ENCODE data around the gene ADORA3. TPM values are rescaled to one million over a fixed set of nuclear protein-coding genes. Genes with fewer than 3 reads are reported as not detected.
"Not testable (repeated sequence)": the region's sequence is repeated elsewhere in the genome, so short reads cannot be mapped to it uniquely, and the experiment has no call there.

The ADORA3 gene
- total RNA-seq, 1 experiment from 2014 or later, result 0.15 TPM

DNA sequence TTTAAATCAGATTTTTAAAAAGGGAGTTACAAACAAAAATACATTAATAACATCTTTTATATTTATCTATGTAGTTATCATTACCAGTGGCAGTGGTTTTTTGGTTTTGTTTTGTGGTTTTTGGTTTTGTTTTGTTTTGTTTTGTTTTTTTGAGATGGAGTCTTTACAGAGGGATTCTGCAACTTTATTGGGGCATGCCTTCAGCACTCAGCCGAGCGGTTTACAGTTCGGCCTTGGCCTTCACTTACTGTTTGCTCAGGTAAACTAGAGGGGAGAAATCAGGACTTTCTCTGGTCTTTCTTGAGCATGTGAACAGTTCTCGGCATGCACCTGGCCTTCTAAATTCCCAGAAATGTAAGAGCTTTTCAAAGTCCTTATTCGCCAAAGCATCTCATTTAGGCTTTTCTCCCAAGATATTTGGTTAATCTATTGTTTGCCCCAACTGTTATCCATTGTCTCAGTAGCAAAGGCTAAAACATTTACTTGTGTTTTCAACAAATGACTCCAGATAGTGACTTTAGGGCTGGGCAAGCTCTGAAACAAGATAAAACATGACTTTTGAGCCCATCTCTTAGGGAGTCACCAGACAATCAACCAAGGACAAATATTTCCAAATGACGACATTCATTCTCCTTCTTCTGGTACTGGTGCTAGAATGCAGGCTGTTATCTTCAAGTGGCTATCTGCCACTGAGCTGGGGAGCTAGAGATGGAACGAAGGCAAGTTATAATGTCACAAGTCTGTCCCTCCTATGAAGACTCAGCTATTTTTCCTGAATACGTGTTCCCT, 48.4 kb upstream of the ADORA3 start (continued):
- TF ChIP-seq, protein P1, sequence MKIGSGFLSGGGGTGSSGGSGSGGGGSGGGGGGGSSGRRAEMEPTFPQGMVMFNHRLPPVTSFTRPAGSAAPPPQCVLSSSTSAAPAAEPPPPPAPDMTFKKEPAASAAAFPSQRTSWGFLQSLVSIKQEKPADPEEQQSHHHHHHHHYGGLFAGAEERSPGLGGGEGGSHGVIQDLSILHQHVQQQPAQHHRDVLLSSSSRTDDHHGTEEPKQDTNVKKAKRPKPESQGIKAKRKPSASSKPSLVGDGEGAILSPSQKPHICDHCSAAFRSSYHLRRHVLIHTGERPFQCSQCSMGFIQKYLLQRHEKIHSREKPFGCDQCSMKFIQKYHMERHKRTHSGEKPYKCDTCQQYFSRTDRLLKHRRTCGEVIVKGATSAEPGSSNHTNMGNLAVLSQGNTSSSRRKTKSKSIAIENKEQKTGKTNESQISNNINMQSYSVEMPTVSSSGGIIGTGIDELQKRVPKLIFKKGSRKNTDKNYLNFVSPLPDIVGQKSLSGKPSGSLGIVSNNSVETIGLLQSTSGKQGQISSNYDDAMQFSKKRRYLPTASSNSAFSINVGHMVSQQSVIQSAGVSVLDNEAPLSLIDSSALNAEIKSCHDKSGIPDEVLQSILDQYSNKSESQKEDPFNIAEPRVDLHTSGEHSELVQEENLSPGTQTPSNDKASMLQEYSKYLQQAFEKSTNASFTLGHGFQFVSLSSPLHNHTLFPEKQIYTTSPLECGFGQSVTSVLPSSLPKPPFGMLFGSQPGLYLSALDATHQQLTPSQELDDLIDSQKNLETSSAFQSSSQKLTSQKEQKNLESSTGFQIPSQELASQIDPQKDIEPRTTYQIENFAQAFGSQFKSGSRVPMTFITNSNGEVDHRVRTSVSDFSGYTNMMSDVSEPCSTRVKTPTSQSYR (CRISPR knock-in tag; IDR thresholded peaks at IDR 0.05), result no peak
- TF ChIP-seq NFYB (CRISPR knock-in tag; conservative IDR thresholded peaks at IDR 0.05; ENCODE audit: low read depth), result no peak

DNA sequence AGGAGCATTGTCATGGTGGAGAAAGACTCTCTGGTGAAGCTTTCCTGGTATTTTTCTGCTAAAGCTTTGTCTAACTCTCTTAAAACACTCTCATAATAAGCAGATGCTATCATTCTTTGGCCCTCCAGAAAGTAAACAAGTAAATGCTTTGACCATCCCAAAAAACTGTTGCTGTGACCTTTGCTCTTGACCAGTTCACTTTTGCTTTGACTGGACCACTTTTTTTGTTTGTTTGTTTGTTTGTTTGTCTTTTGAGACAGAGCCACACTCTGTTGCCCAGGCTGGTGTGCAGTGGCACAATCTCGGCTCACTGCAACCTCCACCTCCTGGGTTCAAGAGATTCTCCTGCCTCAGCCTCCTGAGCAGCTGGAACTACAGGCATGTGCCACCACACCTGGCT, 44.4 kb upstream of the ADORA3 start:
- H3K36me3 Mint-ChIP-seq, H3K9me3 Mint-ChIP-seq, H3K4me1 Mint-ChIP-seq: not testable (repeated sequence)

DNA sequence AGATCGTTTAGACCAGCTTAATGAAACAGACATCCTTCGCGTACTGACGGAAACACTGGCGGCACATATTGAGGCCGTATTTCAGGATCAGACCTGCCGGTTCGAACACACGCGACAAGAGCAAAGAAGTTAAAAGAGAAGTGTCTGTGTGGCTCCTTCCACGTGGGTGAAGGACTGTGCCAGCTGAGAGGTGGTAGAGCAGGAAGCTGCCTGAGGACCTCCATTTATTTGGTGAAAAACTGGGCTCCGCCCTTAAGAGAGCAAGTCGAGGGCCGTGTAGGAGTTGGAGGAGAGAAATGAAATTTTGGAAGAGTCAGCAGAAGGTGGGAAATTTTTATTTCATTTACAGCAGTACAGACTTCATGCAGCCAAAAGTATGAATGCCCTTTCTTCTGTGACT, 38.8 kb upstream of the ADORA3 start:
- Mint-ChIP-seq H3K4me3 (no peak overlapping the region), H3K36me3 (no peaks in the 10 kb centered on the region), H3K27ac (0 out of 2 replicates have a peak overlapping the region, but pooled peaks have one; percentile 3), H3K9me3 (peaks cover 6% of the 10 kb centered on the region), H3K4me1 (peaks cover 23% of the 10 kb centered on the region), H3K27me3 (ENCODE audit: low read depth) (peaks cover 16% of the 10 kb centered on the region)
- TF ChIP-seq EMX1 (CRISPR knock-in tag; IDR thresholded peaks at IDR 0.05) (no peak), GABPB1 (CRISPR knock-in tag; IDR thresholded peaks at IDR 0.05) (no peak), JAZF1 (CRISPR knock-in tag; IDR thresholded peaks at IDR 0.05) (no peak), NFE2L1 (CRISPR knock-in tag; IDR thresholded peaks at IDR 0.05) (no peak), SOX15 (CRISPR knock-in tag; IDR thresholded peaks at IDR 0.05) (no peak), ETV6 (CRISPR knock-in tag; IDR thresholded peaks at IDR 0.05) (no peak), NR1H2 (CRISPR knock-in tag; IDR thresholded peaks at IDR 0.05) (no peak), ZNF232 (CRISPR knock-in tag; IDR thresholded peaks at IDR 0.05) (no peak), ATF1 (CRISPR knock-in tag; IDR thresholded peaks at IDR 0.05) (no peak), CBFB (CRISPR knock-in tag; IDR thresholded peaks at IDR 0.05; ENCODE audit: low read depth) (no peak), ZNF671 (CRISPR knock-in tag; IDR thresholded peaks at IDR 0.05) (no peak), FOXK1 (CRISPR knock-in tag; IDR thresholded peaks at IDR 0.05) (no peak), FOXJ3 (CRISPR knock-in tag; IDR thresholded peaks at IDR 0.05; ENCODE audit: borderline replicate concordance) (no peak)
- TF ChIP-seq, protein P2, sequence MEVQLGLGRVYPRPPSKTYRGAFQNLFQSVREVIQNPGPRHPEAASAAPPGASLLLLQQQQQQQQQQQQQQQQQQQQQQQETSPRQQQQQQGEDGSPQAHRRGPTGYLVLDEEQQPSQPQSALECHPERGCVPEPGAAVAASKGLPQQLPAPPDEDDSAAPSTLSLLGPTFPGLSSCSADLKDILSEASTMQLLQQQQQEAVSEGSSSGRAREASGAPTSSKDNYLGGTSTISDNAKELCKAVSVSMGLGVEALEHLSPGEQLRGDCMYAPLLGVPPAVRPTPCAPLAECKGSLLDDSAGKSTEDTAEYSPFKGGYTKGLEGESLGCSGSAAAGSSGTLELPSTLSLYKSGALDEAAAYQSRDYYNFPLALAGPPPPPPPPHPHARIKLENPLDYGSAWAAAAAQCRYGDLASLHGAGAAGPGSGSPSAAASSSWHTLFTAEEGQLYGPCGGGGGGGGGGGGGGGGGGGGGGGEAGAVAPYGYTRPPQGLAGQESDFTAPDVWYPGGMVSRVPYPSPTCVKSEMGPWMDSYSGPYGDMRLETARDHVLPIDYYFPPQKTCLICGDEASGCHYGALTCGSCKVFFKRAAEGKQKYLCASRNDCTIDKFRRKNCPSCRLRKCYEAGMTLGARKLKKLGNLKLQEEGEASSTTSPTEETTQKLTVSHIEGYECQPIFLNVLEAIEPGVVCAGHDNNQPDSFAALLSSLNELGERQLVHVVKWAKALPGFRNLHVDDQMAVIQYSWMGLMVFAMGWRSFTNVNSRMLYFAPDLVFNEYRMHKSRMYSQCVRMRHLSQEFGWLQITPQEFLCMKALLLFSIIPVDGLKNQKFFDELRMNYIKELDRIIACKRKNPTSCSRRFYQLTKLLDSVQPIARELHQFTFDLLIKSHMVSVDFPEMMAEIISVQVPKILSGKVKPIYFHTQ (CRISPR knock-in tag; IDR thresholded peaks at IDR 0.05), result no peak
- TF ChIP-seq, protein P3, sequence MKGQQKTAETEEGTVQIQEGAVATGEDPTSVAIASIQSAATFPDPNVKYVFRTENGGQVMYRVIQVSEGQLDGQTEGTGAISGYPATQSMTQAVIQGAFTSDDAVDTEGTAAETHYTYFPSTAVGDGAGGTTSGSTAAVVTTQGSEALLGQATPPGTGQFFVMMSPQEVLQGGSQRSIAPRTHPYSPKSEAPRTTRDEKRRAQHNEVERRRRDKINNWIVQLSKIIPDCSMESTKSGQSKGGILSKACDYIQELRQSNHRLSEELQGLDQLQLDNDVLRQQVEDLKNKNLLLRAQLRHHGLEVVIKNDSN (CRISPR knock-in tag; IDR thresholded peaks at IDR 0.05), result no peak
- TF ChIP-seq, protein P1 (CRISPR knock-in tag; IDR thresholded peaks at IDR 0.05), result no peak
- TF ChIP-seq, protein P4, sequence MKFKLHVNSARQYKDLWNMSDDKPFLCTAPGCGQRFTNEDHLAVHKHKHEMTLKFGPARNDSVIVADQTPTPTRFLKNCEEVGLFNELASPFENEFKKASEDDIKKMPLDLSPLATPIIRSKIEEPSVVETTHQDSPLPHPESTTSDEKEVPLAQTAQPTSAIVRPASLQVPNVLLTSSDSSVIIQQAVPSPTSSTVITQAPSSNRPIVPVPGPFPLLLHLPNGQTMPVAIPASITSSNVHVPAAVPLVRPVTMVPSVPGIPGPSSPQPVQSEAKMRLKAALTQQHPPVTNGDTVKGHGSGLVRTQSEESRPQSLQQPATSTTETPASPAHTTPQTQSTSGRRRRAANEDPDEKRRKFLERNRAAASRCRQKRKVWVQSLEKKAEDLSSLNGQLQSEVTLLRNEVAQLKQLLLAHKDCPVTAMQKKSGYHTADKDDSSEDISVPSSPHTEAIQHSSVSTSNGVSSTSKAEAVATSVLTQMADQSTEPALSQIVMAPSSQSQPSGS (CRISPR knock-in tag; IDR thresholded peaks at IDR 0.05; ENCODE audit: borderline replicate concordance, low read depth), result no peak
- TF ChIP-seq, protein P5, sequence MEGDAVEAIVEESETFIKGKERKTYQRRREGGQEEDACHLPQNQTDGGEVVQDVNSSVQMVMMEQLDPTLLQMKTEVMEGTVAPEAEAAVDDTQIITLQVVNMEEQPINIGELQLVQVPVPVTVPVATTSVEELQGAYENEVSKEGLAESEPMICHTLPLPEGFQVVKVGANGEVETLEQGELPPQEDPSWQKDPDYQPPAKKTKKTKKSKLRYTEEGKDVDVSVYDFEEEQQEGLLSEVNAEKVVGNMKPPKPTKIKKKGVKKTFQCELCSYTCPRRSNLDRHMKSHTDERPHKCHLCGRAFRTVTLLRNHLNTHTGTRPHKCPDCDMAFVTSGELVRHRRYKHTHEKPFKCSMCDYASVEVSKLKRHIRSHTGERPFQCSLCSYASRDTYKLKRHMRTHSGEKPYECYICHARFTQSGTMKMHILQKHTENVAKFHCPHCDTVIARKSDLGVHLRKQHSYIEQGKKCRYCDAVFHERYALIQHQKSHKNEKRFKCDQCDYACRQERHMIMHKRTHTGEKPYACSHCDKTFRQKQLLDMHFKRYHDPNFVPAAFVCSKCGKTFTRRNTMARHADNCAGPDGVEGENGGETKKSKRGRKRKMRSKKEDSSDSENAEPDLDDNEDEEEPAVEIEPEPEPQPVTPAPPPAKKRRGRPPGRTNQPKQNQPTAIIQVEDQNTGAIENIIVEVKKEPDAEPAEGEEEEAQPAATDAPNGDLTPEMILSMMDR (IDR thresholded peaks at IDR 0.05), result no peak
- POLR2A ChIA-PET, result no interaction called here
- ATAC-seq (peak; percentile 52), DNase-seq (ENCODE audit: low spot score) (no peak)
- CTCF ChIA-PET, result interaction anchor here (0.8 to 1.2 kb wide), 2 partner anchors 24 to 30 kb away, joined by 3 read pairs; no protein-coding TSS in a partner anchor

More for the DNA sequence above, 44.4 kb upstream of the ADORA3 start:
- POLR2A ChIA-PET; H3K4me3 Mint-ChIP-seq; DNase-seq (ENCODE audit: low spot score); H3K27ac Mint-ChIP-seq; ATAC-seq; H3K27me3 Mint-ChIP-seq (ENCODE audit: low read depth): not testable (repeated sequence)
- CTCF ChIA-PET, result interaction anchor here (0.9 kb wide), 1 partner anchor 23 kb away, joined by 3 read pairs; no protein-coding TSS in a partner anchor
